Measurements from ENCODE around the gene GLOD5.

GRCh38 chrX:48711929-48712505, 49.5 kb upstream of the GLOD5 start:
- TF ChIP-seq CTCF (IDR thresholded peaks at IDR 0.05) (no peak), POLR2A (IDR thresholded peaks at IDR 0.05; ENCODE audit: low read length) (no peak), SREBF2 (IDR thresholded peaks at IDR 0.05) (no peak), EP300 (IDR thresholded peaks at IDR 0.05) (no peak), RCOR1 (IDR thresholded peaks at IDR 0.05; ENCODE audit: low read depth, low read length) (no peak), MAZ (IDR thresholded peaks at IDR 0.05; ENCODE audit: borderline replicate concordance, low read depth, low read length) (no peak), CBX8 (IDR thresholded peaks at IDR 0.05) (no peak), HDAC2 (IDR thresholded peaks at IDR 0.05) (no peak)
